ENCODE measurements around the gene PTEN.
A peak's percentile ranks its signal among the peaks of the same experiment; 100 is the strongest.
"Not testable (repeated sequence)": the region's sequence is repeated elsewhere in the genome, so short reads cannot be mapped to it uniquely, and the experiment has no call there.

Gene PTEN

DNA sequence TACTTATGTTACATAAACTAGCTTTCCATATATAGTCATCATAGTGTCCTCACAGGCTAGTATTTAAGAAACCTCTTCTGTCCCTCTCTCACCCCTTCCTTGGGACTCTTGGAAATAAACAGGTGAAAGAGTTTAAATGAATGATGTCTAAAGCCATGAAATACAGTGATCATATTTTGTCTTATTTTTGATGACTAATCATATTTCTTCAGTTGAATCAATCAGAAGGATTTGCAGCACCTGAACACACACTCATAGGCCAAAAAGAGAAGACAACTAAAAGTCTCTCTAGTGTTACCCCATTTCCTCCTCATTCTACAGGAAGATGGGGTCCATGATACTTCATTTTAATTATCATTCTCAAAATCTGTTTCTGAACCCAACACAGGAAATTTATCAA, 36.8 kb upstream of the PTEN start:
- Histone ChIP-seq H3K9me3 (ENCODE audit: insufficient read depth, low read depth, low read length) (0 out of 2 replicates have a peak, but pooled peaks cover 3% of the 10 kb centered on the region), H3K27me3 (ENCODE audit: insufficient read depth, low read length, poor library complexity, severe bottlenecking) (no peaks in the 10 kb centered on the region), H3F3A (ENCODE audit: low read depth) (0 out of 2 replicates have a peak, but pooled peaks cover 3% of the 10 kb centered on the region), H3K9me2 (replicated peaks; ENCODE audit: low read depth, low read length) (no peaks in the 10 kb centered on the region), H4K20me1 (ENCODE audit: insufficient read depth, low read length, poor library complexity, severe bottlenecking) (no peaks in the 10 kb centered on the region), H3K9ac (ENCODE audit: low read depth, low read length, poor library complexity, severe bottlenecking) (no peak overlapping the region), H3K36me3 (ENCODE audit: insufficient read depth, low read length) (no peaks in the 10 kb centered on the region), H3K4me2 (ENCODE audit: low read depth, low read length, poor library complexity, severe bottlenecking) (peak overlapping the region; percentile 4), H3K4me3 (ENCODE audit: low read length, poor library complexity, severe bottlenecking) (no peak overlapping the region), H3K4me1 (ENCODE audit: insufficient read depth, low read length, poor library complexity, severe bottlenecking) (peaks cover 24% of the 10 kb centered on the region), H3K79me2 (ENCODE audit: insufficient read depth, low read length) (no peaks in the 10 kb centered on the region), H2AFZ (ENCODE audit: low read length) (no peak overlapping the region)
- no peak for TF ChIP-seq CTCF (conservative IDR thresholded peaks at IDR 0.05; ENCODE audit: low read length)

GRCh38 chr10:87827681-87828080, 35.7 kb upstream of the PTEN start:
- Histone ChIP-seq H3K9me2 (replicated peaks; ENCODE audit: low read depth, low read length) (no peaks in the 10 kb centered on the region), H3K4me3 (ENCODE audit: low read length, poor library complexity, severe bottlenecking) (no peak overlapping the region), H3F3A (ENCODE audit: low read depth) (0 out of 2 replicates have a peak, but pooled peaks cover 3% of the 10 kb centered on the region), H3K36me3 (ENCODE audit: insufficient read depth, low read length) (no peaks in the 10 kb centered on the region), H3K4me2 (ENCODE audit: low read depth, low read length, poor library complexity, severe bottlenecking) (no peak overlapping the region), H3K27me3 (ENCODE audit: insufficient read depth, low read length, poor library complexity, severe bottlenecking) (no peaks in the 10 kb centered on the region), H4K20me1 (ENCODE audit: insufficient read depth, low read length, poor library complexity, severe bottlenecking) (no peaks in the 10 kb centered on the region), H2AFZ (ENCODE audit: low read length) (no peak overlapping the region), H3K4me1 (ENCODE audit: insufficient read depth, low read length, poor library complexity, severe bottlenecking) (peaks cover 24% of the 10 kb centered on the region), H3K9me3 (ENCODE audit: insufficient read depth, low read depth, low read length) (0 out of 2 replicates have a peak, but pooled peaks cover 3% of the 10 kb centered on the region), H3K9ac (ENCODE audit: low read depth, low read length, poor library complexity, severe bottlenecking) (no peak overlapping the region), H3K79me2 (ENCODE audit: insufficient read depth, low read length) (no peaks in the 10 kb centered on the region)
- TF ChIP-seq CTCF (conservative IDR thresholded peaks at IDR 0.05; ENCODE audit: low read length) (no peak), EZH2phosphoT487 (IDR thresholded peaks at IDR 0.05; ENCODE audit: borderline replicate concordance) (no peak)

GRCh38 chr10:87829051-87829450, 34.4 kb upstream of the PTEN start:
- peaks cover 24% of the 10 kb centered on the region for H3K4me1 ChIP-seq (ENCODE audit: insufficient read depth, low read length, poor library complexity, severe bottlenecking)
- not testable (repeated sequence) for H3K9ac ChIP-seq (ENCODE audit: low read depth, low read length, poor library complexity, severe bottlenecking); H3F3A ChIP-seq (ENCODE audit: low read depth); H3K36me3 ChIP-seq (ENCODE audit: insufficient read depth, low read length); H3K79me2 ChIP-seq (ENCODE audit: insufficient read depth, low read length); H3K27me3 ChIP-seq (ENCODE audit: insufficient read depth, low read length, poor library complexity, severe bottlenecking); H3K9me3 ChIP-seq (ENCODE audit: insufficient read depth, low read depth, low read length); H2AFZ ChIP-seq (ENCODE audit: low read length); H3K4me2 ChIP-seq (ENCODE audit: low read depth, low read length, poor library complexity, severe bottlenecking); H3K4me3 ChIP-seq (ENCODE audit: low read length, poor library complexity, severe bottlenecking); H4K20me1 ChIP-seq (ENCODE audit: insufficient read depth, low read length, poor library complexity, severe bottlenecking); H3K9me2 ChIP-seq (replicated peaks; ENCODE audit: low read depth, low read length)

DNA sequence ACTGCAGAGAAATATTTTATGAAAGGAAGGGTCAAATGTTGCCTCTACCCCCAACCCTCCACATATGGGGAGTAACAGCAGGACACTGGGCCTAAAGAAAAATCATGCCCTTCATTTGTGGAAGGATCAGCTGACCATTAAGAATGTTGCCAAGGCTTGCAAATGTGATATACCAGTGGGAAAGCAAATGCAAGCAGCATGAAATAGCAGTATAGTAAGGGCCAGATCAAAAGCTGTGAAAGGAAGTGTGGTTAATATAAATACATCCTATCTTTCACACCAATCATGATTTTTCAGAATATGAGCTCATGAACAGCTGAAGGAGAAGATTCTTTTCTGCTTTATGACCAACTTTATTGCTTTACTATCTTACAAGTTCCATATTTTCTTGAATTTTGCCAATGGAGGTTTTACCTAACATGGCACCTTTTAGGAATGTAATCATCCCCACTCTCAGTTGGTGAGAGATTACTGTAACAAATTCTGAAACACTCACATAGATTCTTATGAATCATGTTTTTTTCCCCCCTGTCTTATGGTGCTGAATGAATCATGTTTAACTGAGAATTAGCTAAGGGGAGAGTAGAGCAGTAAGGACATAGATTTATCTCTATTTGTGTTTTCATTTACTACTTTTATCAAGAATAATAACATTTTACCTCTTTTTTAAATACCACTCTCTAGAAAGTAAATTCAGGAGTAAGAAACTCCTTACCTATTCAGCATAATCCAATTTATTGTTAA, 33.3 kb upstream of the PTEN start:
- 0 out of 2 replicates have a peak, but pooled peaks cover 3% of the 10 kb centered on the region for H3K9me3 ChIP-seq (ENCODE audit: insufficient read depth, low read depth, low read length)
- H3K9me2 ChIP-seq (replicated peaks; ENCODE audit: low read depth, low read length), result no peaks in the 10 kb centered on the region
- peaks cover 24% of the 10 kb centered on the region for H3K4me1 ChIP-seq (ENCODE audit: insufficient read depth, low read length, poor library complexity, severe bottlenecking)
- H3K9ac ChIP-seq (ENCODE audit: low read depth, low read length, poor library complexity, severe bottlenecking), result no peak overlapping the region
- H3F3A ChIP-seq (ENCODE audit: low read depth), result 0 out of 2 replicates have a peak, but pooled peaks cover 3% of the 10 kb centered on the region
- no peaks in the 10 kb centered on the region for H3K36me3 ChIP-seq (ENCODE audit: insufficient read depth, low read length)
- peak overlapping the region; percentile 28 for H3K4me2 ChIP-seq (ENCODE audit: low read depth, low read length, poor library complexity, severe bottlenecking)
- no peak overlapping the region for H3K4me3 ChIP-seq (ENCODE audit: low read length, poor library complexity, severe bottlenecking)
- no peaks in the 10 kb centered on the region for H3K27me3 ChIP-seq (ENCODE audit: insufficient read depth, low read length, poor library complexity, severe bottlenecking)
- H4K20me1 ChIP-seq (ENCODE audit: insufficient read depth, low read length, poor library complexity, severe bottlenecking), result no peaks in the 10 kb centered on the region
- no peaks in the 10 kb centered on the region for H3K79me2 ChIP-seq (ENCODE audit: insufficient read depth, low read length)
- TF ChIP-seq EZH2phosphoT487 (IDR thresholded peaks at IDR 0.05; ENCODE audit: borderline replicate concordance) (no peak), CTCF (conservative IDR thresholded peaks at IDR 0.05; ENCODE audit: low read length) (no peak)
- H2AFZ ChIP-seq (ENCODE audit: low read length), result no peak overlapping the region
